ENCODE measurements around the gene INPP5E. TPM values are rescaled to one million over a fixed set of nuclear protein-coding genes. Genes with fewer than 3 reads are reported as not detected.

Gene INPP5E
- total and polyA plus RNA-seq, 2 experiments from 2014 or later, result 5.0 to 8.1 TPM

- H3K4me1 ChIP-seq (ENCODE audit: insufficient read depth), result no peaks in the 10 kb centered on the region
- H4K20me1 ChIP-seq (ENCODE audit: insufficient read depth), result no peaks in the 10 kb centered on the region
- peaks cover 97% of the 10 kb centered on the region for H3K79me2 ChIP-seq (ENCODE audit: insufficient read depth)
- in situ Hi-C loops (cut with MboI), result no loop called here
- 95 to 96% methylated on average over 30 of the region's 30 CpGs for WGBS, 2 experiments (ENCODE audit: low coverage in 1 of 2, low lambda C conversion rate in 2 of 2, missing lambda C conversion rate in 2 of 2)
- H3K9me2 ChIP-seq (ENCODE audit: insufficient read depth), result no peaks in the 10 kb centered on the region
- H3K4me2 ChIP-seq (ENCODE audit: unreplicated experiment), result no peak overlapping the region
- H3K27me3 ChIP-seq (replicated peaks; ENCODE audit: insufficient read depth), result no peaks in the 10 kb centered on the region
- no peaks in the 10 kb centered on the region for H3F3A ChIP-seq (ENCODE audit: insufficient read depth)
- peaks cover 65% of the 10 kb centered on the region for H3K36me3 ChIP-seq (ENCODE audit: low read depth)
- no peak overlapping the region for H3K27ac ChIP-seq
- TF ChIP-seq EZH2phosphoT487 (IDR thresholded peaks at IDR 0.05; ENCODE audit: insufficient read depth, low read depth) (no peak), EZH2 (IDR thresholded peaks at IDR 0.05; ENCODE audit: insufficient read depth, poor library complexity, severe bottlenecking) (no peak)
- H3K4me3 ChIP-seq, result no peak overlapping the region
- no peak overlapping the region for H3K9ac ChIP-seq
- DNase-seq, result no peak
- no peak overlapping the region for H2AFZ ChIP-seq
- no peaks in the 10 kb centered on the region for H3K9me3 ChIP-seq (ENCODE audit: low read depth)
Observed at GRCh38 chr9:136466155-136466541, 26.5 kb upstream of the INPP5E start.

- H3K27me3 ChIP-seq (replicated peaks; ENCODE audit: insufficient read depth), result no peaks in the 10 kb centered on the region
- H3K27ac ChIP-seq, result no peak overlapping the region
- H3K9ac ChIP-seq, result no peak overlapping the region
- no peaks in the 10 kb centered on the region for H3K9me3 ChIP-seq (ENCODE audit: low read depth)
- in situ Hi-C loops (cut with MboI), result no loop called here
- no peaks in the 10 kb centered on the region for H3F3A ChIP-seq (ENCODE audit: insufficient read depth)
- peaks cover 97% of the 10 kb centered on the region for H3K79me2 ChIP-seq (ENCODE audit: insufficient read depth)
- H4K20me1 ChIP-seq (ENCODE audit: insufficient read depth), result no peaks in the 10 kb centered on the region
- no peaks in the 10 kb centered on the region for H3K4me1 ChIP-seq (ENCODE audit: insufficient read depth)
- H2AFZ ChIP-seq, result no peak overlapping the region
- DNase-seq, result no peak
- WGBS, 2 experiments (ENCODE audit: low coverage in 1 of 2, low lambda C conversion rate in 2 of 2, missing lambda C conversion rate in 2 of 2), result 88% methylated on average over 26 to 27 of the region's 27 CpGs
- H3K4me2 ChIP-seq (ENCODE audit: unreplicated experiment), result no peak overlapping the region
- H3K36me3 ChIP-seq (ENCODE audit: low read depth), result peaks cover 67% of the 10 kb centered on the region
- TF ChIP-seq EZH2phosphoT487 (IDR thresholded peaks at IDR 0.05; ENCODE audit: insufficient read depth, low read depth) (no peak), EZH2 (IDR thresholded peaks at IDR 0.05; ENCODE audit: insufficient read depth, poor library complexity, severe bottlenecking) (no peak)
- no peaks in the 10 kb centered on the region for H3K9me2 ChIP-seq (ENCODE audit: insufficient read depth)
- H3K4me3 ChIP-seq, result no peak overlapping the region
Observed at GRCh38 chr9:136465500-136466154, 26.0 kb upstream of the INPP5E start.

GRCh38 chr9:136464241-136464640 is 24.6 kb upstream of the INPP5E start:
- no peak for TF ChIP-seq EZH2phosphoT487 (IDR thresholded peaks at IDR 0.05; ENCODE audit: insufficient read depth, low read depth)
- TF ChIP-seq EZH2 (IDR thresholded peaks at IDR 0.05; ENCODE audit: insufficient read depth, poor library complexity, severe bottlenecking), result no peak
- in situ Hi-C loops (cut with MboI), result no loop called here

GRCh38 chr9:136463578-136463977 is 23.9 kb upstream of the INPP5E start:
- Histone ChIP-seq H4K20me1 (ENCODE audit: insufficient read depth) (no peaks in the 10 kb centered on the region), H3K27me3 (replicated peaks; ENCODE audit: insufficient read depth) (no peaks in the 10 kb centered on the region), H3F3A (ENCODE audit: insufficient read depth) (no peaks in the 10 kb centered on the region), H2AFZ (no peak overlapping the region), H3K4me3 (no peak overlapping the region), H3K4me1 (ENCODE audit: insufficient read depth) (no peaks in the 10 kb centered on the region), H3K9ac (no peak overlapping the region), H3K4me2 (ENCODE audit: unreplicated experiment) (no peak overlapping the region), H3K9me3 (ENCODE audit: low read depth) (no peaks in the 10 kb centered on the region), H3K36me3 (ENCODE audit: low read depth) (peaks cover 76% of the 10 kb centered on the region), H3K79me2 (ENCODE audit: insufficient read depth) (peaks cover 94% of the 10 kb centered on the region), H3K27ac (no peak overlapping the region), H3K9me2 (ENCODE audit: insufficient read depth) (no peaks in the 10 kb centered on the region)
- TF ChIP-seq EZH2phosphoT487 (IDR thresholded peaks at IDR 0.05; ENCODE audit: insufficient read depth, low read depth), result no peak
- TF ChIP-seq EZH2 (IDR thresholded peaks at IDR 0.05; ENCODE audit: insufficient read depth, poor library complexity, severe bottlenecking), result no peak
- WGBS, 2 experiments (ENCODE audit: low coverage in 1 of 2, low lambda C conversion rate in 2 of 2, missing lambda C conversion rate in 2 of 2), result 87 to 91% methylated on average over 14 of the region's 14 CpGs
- in situ Hi-C loops (cut with MboI), result no loop called here
- DNase-seq, result no peak

More at GRCh38 chr9:136464241-136464640, 24.6 kb upstream of the INPP5E start:
- Histone ChIP-seq H3K9me3 (ENCODE audit: low read depth) (no peaks in the 10 kb centered on the region), H3K27ac (no peak overlapping the region), H3F3A (ENCODE audit: insufficient read depth) (no peaks in the 10 kb centered on the region), H3K79me2 (ENCODE audit: insufficient read depth) (peaks cover 95% of the 10 kb centered on the region), H3K9me2 (ENCODE audit: insufficient read depth) (no peaks in the 10 kb centered on the region), H3K9ac (no peak overlapping the region), H3K4me3 (no peak overlapping the region), H3K27me3 (replicated peaks; ENCODE audit: insufficient read depth) (no peaks in the 10 kb centered on the region), H3K4me2 (ENCODE audit: unreplicated experiment) (no peak overlapping the region), H2AFZ (no peak overlapping the region), H3K36me3 (ENCODE audit: low read depth) (peaks cover 69% of the 10 kb centered on the region), H4K20me1 (ENCODE audit: insufficient read depth) (no peaks in the 10 kb centered on the region), H3K4me1 (ENCODE audit: insufficient read depth) (no peaks in the 10 kb centered on the region)
- DNase-seq, result no peak
- WGBS, 2 experiments (ENCODE audit: low coverage in 1 of 2, low lambda C conversion rate in 2 of 2, missing lambda C conversion rate in 2 of 2), result 87 to 89% methylated on average over 6 of the region's 6 CpGs

Measured in GM23248 (cell line).